D721Med (cell line): ENCODE data around the gene PI16.
A peak's percentile ranks its signal among the peaks of the same experiment; 100 is the strongest.

ENCODE experiments used
- DNase-seq: peaks from one replicate; pipeline ENCODE4 v3.0.0; 2011; ENCODE audit warnings: low spot score; ENCODE audit not compliant: insufficient read length
- FAIRE-seq: peaks from 2 replicates; lab custom pipeline; 2011; peaks lifted over from hg19 to GRCh38; lab: Jason Lieb, UNC
- TF ChIP-seq, protein P1 (sequence below): IDR thresholded peaks from 2 replicates; pipeline ENCODE4 v1.5.1; 2012; ENCODE audit warnings: mild to moderate bottlenecking, control low read depth; ENCODE audit not compliant: insufficient read depth; ENCODE audit errors: missing control alignments

PI16 gene

DNA sequence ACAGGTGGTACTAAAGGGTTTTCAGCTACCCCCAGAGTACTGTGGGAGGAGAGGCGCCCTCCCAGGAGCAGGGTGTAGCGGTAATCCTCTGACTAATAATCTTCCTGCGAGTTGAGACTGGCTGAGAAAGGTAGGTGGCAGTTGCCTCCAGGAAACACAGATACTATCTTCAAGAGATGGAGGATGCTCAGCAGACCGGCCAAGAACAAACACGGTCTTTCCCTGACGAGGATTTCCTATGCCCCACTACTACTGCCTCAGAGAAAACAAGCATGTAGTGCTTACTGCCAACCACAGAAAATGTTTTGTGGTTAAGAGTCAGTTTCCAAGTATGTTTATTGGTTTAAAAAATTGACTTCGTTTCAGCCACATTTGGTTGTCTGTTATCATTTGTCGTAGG, 42.0 kb upstream of the PI16 start:
- TF ChIP-seq, protein P1, sequence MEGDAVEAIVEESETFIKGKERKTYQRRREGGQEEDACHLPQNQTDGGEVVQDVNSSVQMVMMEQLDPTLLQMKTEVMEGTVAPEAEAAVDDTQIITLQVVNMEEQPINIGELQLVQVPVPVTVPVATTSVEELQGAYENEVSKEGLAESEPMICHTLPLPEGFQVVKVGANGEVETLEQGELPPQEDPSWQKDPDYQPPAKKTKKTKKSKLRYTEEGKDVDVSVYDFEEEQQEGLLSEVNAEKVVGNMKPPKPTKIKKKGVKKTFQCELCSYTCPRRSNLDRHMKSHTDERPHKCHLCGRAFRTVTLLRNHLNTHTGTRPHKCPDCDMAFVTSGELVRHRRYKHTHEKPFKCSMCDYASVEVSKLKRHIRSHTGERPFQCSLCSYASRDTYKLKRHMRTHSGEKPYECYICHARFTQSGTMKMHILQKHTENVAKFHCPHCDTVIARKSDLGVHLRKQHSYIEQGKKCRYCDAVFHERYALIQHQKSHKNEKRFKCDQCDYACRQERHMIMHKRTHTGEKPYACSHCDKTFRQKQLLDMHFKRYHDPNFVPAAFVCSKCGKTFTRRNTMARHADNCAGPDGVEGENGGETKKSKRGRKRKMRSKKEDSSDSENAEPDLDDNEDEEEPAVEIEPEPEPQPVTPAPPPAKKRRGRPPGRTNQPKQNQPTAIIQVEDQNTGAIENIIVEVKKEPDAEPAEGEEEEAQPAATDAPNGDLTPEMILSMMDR, result no peak
- DNase-seq (no peak), FAIRE-seq (no peak)

DNA sequence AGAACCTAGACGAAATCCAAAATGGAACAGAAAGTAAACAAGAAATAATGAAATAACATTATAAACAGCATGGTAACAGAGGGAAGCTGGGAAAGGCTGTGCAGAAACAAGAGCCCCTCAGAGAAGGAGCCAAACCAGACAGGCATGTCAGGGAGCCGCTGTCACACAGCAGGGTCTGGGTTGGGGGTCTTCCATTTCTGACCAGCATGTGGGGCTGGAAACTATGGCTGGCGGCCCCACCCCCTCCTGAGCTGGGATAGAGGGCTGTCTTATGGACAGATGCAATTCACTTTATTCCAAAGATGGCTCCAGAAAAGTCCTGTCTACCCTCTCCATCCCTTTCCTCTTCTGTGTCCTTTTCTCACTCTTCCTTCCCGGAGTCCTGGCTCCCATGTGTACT, 41.5 kb upstream of the PI16 start:
- DNase-seq, result no peak
- no peak for FAIRE-seq
- TF ChIP-seq, protein P1, result no peak

DNA sequence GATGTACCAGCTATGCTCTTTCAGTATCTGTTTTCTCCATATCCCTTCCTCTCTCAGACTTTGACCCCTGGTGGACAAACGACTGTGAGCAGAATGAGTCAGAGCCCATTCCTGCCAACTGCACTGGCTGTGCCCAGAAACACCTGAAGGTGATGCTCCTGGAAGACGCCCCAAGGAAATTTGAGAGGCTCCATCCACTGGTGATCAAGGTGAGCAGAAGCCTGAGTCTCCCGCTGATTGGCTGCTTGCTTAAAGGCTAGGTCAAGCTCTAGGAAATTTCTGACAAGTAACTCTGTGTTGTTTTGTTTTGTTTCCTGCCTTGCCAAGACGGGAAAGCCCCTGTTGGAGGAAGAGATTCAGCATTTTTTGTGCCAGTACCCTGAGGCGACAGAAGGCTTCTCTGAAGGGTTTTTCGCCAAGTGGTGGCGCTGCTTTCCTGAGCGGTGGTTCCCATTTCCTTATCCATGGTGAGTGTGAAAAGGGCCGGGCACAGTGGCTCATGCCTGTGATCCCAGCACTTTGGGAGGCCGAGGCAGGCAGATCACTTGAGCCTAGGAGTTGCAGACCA, 40.2 kb upstream of the PI16 start:
- no peak for FAIRE-seq
- TF ChIP-seq, protein P1, result peak; percentile 2
- no peak for DNase-seq

DNA sequence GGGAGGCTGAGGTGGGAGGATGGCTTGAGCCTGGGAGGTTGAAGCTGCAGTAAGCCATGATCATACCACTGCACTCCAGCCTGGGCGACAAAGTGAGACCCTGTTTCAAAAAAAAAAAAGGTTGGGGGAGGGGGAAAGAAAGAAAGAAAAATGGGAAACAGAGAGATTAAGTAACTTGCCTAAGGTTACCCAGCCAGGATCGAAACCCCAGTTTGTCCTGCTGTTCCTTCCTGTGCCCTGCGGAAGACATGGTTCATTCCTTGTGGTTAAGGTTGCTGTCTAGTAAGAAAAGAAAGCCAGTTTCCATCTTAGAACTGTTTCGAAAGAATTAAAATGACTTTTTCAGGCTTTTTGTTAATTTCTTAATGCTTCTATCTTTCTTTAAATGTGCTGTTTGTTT, 38.9 kb upstream of the PI16 start:
- TF ChIP-seq, protein P1, result no peak
- no peak for FAIRE-seq
- DNase-seq, result no peak

DNA sequence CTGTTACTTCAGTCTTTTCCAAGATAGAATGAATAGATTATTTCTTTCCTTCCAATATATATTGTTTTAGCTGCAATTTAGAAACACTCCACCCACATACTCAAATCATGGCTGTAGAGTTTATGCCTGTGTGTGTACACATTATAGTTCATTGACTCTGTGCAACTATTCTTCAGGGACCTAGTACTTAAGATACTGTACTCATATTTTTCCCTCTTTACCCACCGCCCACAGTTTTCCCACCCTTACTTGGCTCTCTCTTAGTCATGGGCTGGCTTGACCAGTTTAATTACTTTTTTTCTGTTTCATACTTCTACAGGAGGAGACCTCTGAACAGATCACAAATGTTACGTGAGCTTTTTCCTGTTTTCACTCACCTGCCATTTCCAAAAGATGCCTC, 38.4 kb upstream of the PI16 start:
- TF ChIP-seq, protein P1, result no peak
- no peak for FAIRE-seq
- no peak for DNase-seq

DNA sequence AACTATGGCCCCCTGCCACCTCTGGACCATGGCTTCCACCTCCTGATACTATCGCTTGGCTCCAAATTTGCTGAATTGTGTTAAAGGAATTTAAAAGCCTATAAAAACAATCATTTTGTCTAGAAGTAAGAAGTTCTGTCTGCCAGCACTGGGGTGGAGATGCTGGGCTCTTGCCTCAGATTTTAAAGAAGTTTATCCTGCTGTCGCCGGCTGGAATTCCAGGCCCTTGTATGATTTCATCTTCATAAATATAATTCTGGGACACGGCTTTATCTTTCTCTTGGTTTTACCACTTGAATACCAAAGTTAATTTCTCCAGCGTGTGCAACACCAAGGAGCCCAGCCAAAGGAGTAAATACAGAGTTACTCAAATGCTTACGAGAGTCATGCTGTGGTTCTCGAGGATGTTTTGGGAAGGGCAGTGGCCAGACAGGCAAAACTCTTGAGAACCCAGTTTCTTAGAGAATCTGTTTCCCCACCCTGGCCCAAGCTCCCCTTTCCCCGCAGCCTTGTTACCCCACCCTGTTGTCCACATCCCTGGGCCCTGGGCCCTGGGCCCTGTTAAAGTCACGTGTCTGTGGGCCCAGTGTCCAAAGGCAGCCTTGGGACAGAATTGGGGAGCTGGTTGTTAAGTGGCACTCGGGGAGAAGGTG, 36.9 kb upstream of the PI16 start:
- TF ChIP-seq, protein P1, result no peak
- DNase-seq, result no peak
- FAIRE-seq, result no peak

DNA sequence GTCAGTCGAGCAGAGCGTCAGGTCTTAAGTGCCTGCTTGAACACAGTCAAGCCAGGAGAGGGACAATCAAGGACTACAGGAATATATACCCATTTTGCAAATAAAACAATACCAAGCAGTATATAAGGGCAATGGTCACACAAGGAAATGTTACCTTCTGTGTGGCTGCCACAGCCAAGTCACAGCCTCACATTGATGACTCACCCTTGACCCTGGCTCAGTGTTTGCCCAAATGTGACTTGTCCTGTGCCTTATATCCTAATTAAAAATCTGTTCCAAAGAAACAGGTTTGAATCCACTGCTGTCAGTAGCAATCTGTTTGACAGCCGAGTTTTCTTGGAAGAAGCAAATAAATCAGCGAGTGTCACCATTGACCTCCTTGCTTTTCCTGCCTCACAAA, 34.5 kb upstream of the PI16 start:
- no peak for DNase-seq
- FAIRE-seq, result no peak
- TF ChIP-seq, protein P1, result no peak
